OCI-LY3 (cell line): Measurements from ENCODE around the gene MIA3.

ENCODE experiments used
- H2AFZ ChIP-seq: fragments of 200-600, 300-600 bp; shearing (Covaris generic); 2 replicates; pipeline ENCODE4 v1.6.0; 2014; ENCODE audit warnings: antibody characterized with exemption, low read depth, low read length
- H3K27ac ChIP-seq: fragments of 200-600, 300-600 bp; sonication (generic); 2 replicates; pipeline ENCODE4 v1.5.1; 2014; ENCODE audit warnings: mild to moderate bottlenecking, low read length, moderate library complexity, mixed read lengths
- H3K27me3 ChIP-seq: fragments of 200-600, 300-600 bp; sonication (generic); 2 replicates; pipeline ENCODE4 v1.6.1; 2014; ENCODE audit warnings: low read depth, low read length, mixed read lengths
- H3K36me3 ChIP-seq: fragments of 200-600, 300-600 bp; sonication (generic); replicated peaks from 2 replicates; pipeline ENCODE3; 2014; ENCODE audit warnings: low read depth, low read length, mixed read lengths
- H3K4me1 ChIP-seq: fragments of 300-600, 200-600 bp; sonication (generic); 2 replicates; pipeline ENCODE4 v1.6.1; 2014; ENCODE audit warnings: low read length, mixed read lengths
- H3K4me2 ChIP-seq: fragments of 200-600, 300-600 bp; sonication (generic); 2 replicates; pipeline ENCODE4 v1.6.1; 2014; ENCODE audit warnings: low read length, mixed read lengths
- H3K4me3 ChIP-seq: fragments of 300-600, 200-600 bp; sonication (generic); 2 replicates; pipeline ENCODE4 v1.5.1; 2014; ENCODE audit warnings: antibody characterized with exemption, mild to moderate bottlenecking, low read length, moderate library complexity
- H3K79me2 ChIP-seq: fragments of 300-600, 200-600 bp; shearing (Covaris generic); 2 replicates; pipeline ENCODE4 v1.6.1; 2014; ENCODE audit warnings: mild to moderate bottlenecking, low read length, mixed read lengths
- H3K9ac ChIP-seq: fragments of 300-600, 200-600 bp; shearing (Covaris generic); 2 replicates; pipeline ENCODE4 v1.6.0; 2014; ENCODE audit warnings: mild to moderate bottlenecking, low read length, moderate library complexity
- H3K9me3 ChIP-seq: fragments of 200-600, 300-600 bp; shearing (Covaris generic); 2 replicates; pipeline ENCODE4 v1.6.1; 2014; ENCODE audit warnings: low read length, mixed read lengths; ENCODE audit not compliant: insufficient read depth
- H4K20me1 ChIP-seq: fragments of 200-600, 300-600 bp; sonication (generic); 2 replicates; pipeline ENCODE4 v1.6.1; 2016; ENCODE audit warnings: low read length, mixed read lengths; ENCODE audit not compliant: insufficient read depth
- CTCF ChIP-seq: fragments of 200-600, 300-600 bp; sonication (generic); IDR thresholded peaks from 2 replicates; pipeline ENCODE4 v1.5.1; 2014; ENCODE audit warnings: antibody characterized with exemption, low read length, low read depth
- EZH2phosphoT487 ChIP-seq: fragments of 200-600 bp; shearing (Covaris generic); IDR thresholded peaks from 2 replicates; pipeline ENCODE4 v1.6.1; 2018; ENCODE audit warnings: antibody characterized with exemption, mixed run types, low read depth

MIA3 gene

GRCh38 chr1:222697826-222698225, 79.9 kb downstream of the MIA3 start:
- no peaks in the 10 kb centered on the region for H3K27me3 ChIP-seq
- peaks cover 20% of the 10 kb centered on the region for H3K36me3 ChIP-seq
- H3K4me2 ChIP-seq: no peak overlapping the region
- H3K4me3 ChIP-seq: no peak overlapping the region
- H3K27ac ChIP-seq: no peak overlapping the region
- H4K20me1 ChIP-seq: 0 out of 2 replicates have a peak, but pooled peaks cover 4% of the 10 kb centered on the region
- no peaks in the 10 kb centered on the region for H3K4me1 ChIP-seq
- H3K9ac ChIP-seq: no peak overlapping the region
- H3K9me3 ChIP-seq: no peaks in the 10 kb centered on the region
- TF ChIP-seq CTCF (no peak), EZH2phosphoT487 (no peak)
- no peaks in the 10 kb centered on the region for H3K79me2 ChIP-seq
- no peak overlapping the region for H2AFZ ChIP-seq

- H3K4me1 ChIP-seq: no peaks in the 10 kb centered on the region
- H3K27ac ChIP-seq: no peak overlapping the region
- H3K27me3 ChIP-seq: no peaks in the 10 kb centered on the region
- TF ChIP-seq EZH2phosphoT487 (no peak), CTCF (no peak)
- peaks cover 5% of the 10 kb centered on the region; the same call in 1 of the 2 replicates for H3K9me3 ChIP-seq
- peaks cover 37% of the 10 kb centered on the region for H3K36me3 ChIP-seq
- H2AFZ ChIP-seq: no peak overlapping the region
- H3K79me2 ChIP-seq: peaks cover 15% of the 10 kb centered on the region
- no peak overlapping the region for H3K4me3 ChIP-seq
- H3K4me2 ChIP-seq: no peak overlapping the region
- no peak overlapping the region for H3K9ac ChIP-seq
- no peaks in the 10 kb centered on the region for H4K20me1 ChIP-seq
Measured at GRCh38 chr1:222702210-222702609, 84.3 kb downstream of the MIA3 start.

- H3K4me1 ChIP-seq: no peaks in the 10 kb centered on the region
- TF ChIP-seq CTCF: no peak
- no peak for TF ChIP-seq EZH2phosphoT487
- H3K9me3 ChIP-seq: peaks cover 5% of the 10 kb centered on the region; the same call in 1 of the 2 replicates
- H3K27ac ChIP-seq: no peak overlapping the region
- no peaks in the 10 kb centered on the region for H3K27me3 ChIP-seq
- H4K20me1 ChIP-seq: no peaks in the 10 kb centered on the region
- no peak overlapping the region for H3K4me3 ChIP-seq
- H2AFZ ChIP-seq: no peak overlapping the region
- peaks cover 22% of the 10 kb centered on the region for H3K79me2 ChIP-seq
- H3K9ac ChIP-seq: no peak overlapping the region
- peaks cover 35% of the 10 kb centered on the region for H3K36me3 ChIP-seq
- no peak overlapping the region for H3K4me2 ChIP-seq
Measured at GRCh38 chr1:222704260-222704659, 86.4 kb downstream of the MIA3 start.

- Histone ChIP-seq H3K9ac (no peak overlapping the region), H2AFZ (no peak overlapping the region), H3K79me2 (peaks cover 42% of the 10 kb centered on the region), H3K27me3 (no peaks in the 10 kb centered on the region), H3K27ac (no peak overlapping the region), H3K4me3 (no peak overlapping the region), H3K36me3 (peaks cover 29% of the 10 kb centered on the region), H3K9me3 (peaks cover 5% of the 10 kb centered on the region; the same call in 1 of the 2 replicates), H3K4me1 (peaks cover 7% of the 10 kb centered on the region), H4K20me1 (0 out of 2 replicates have a peak, but pooled peaks cover 4% of the 10 kb centered on the region), H3K4me2 (no peak overlapping the region)
- TF ChIP-seq CTCF (0 out of 2 replicates have a peak, but pooled peaks have one; percentile 4), EZH2phosphoT487 (no peak)
Measured at GRCh38 chr1:222706815-222707214, 88.9 kb downstream of the MIA3 start.
